Esophagus (tissue), 2 donors: Measurements from ENCODE around the gene DISC1. TPM values are rescaled to one million over a fixed set of nuclear protein-coding genes. Genes with fewer than 3 reads are reported as not detected.
"Not testable (repeated sequence)": the region's sequence is repeated elsewhere in the genome, so short reads cannot be mapped to it uniquely, and the experiment has no call there.

Source experiments
- H3K27ac ChIP-seq, 2 donors: one replicate each; pipeline ENCODE4 v1.5.1; 2013; ENCODE audit warnings: low read depth in 2 of 2, mild to moderate bottlenecking in 2 of 2, inconsistent platforms in 1 of 2, low read length in 1 of 2, moderate library complexity in 1 of 2
- H3K27me3 ChIP-seq, 2 donors: one replicate each; pipeline ENCODE4 v1.6.1; 2013; ENCODE audit warnings: low read length in 2 of 2, control low read depth in 1 of 2, mild to moderate bottlenecking in 1 of 2; ENCODE audit not compliant: insufficient read depth in 2 of 2, control insufficient read depth in 1 of 2
- H3K36me3 ChIP-seq, 2 donors: one replicate each; pipeline ENCODE4 v1.6.1; 2013; ENCODE audit warnings: low read length in 1 of 2; ENCODE audit not compliant: control insufficient read depth in 2 of 2, insufficient read depth in 2 of 2
- H3K4me1 ChIP-seq, 2 donors: one replicate each; pipeline ENCODE4 v1.6.1; 2013; ENCODE audit warnings: low read length in 1 of 2; ENCODE audit not compliant: control insufficient read depth in 2 of 2, insufficient read depth in 2 of 2
- H3K4me3 ChIP-seq, 2 donors: one replicate each; pipeline ENCODE4 v1.5.1; 2013; ENCODE audit warnings: low read length in 2 of 2, mild to moderate bottlenecking in 2 of 2, low read depth in 1 of 2, moderate library complexity in 1 of 2
- H3K9me3 ChIP-seq, 2 donors: one replicate each; pipeline ENCODE4 v1.6.1; 2013; ENCODE audit warnings: mild to moderate bottlenecking in 2 of 2, low read depth in 1 of 2, low read length in 1 of 2, moderate library complexity in 1 of 2; ENCODE audit not compliant: control insufficient read depth in 2 of 2, insufficient read depth in 1 of 2
- WGBS, 2 donors: extraction: QIAGEN DNeasy Blood & Tissue Kit; methylation state at CpG; one replicate each; pipeline ENCODE4 v1.1.7; 2013; 5-methylcytosine and 5-hydroxymethylcytosine counted together
- polyA plus RNA-seq, 2 donors: library from polyadenylated mRNA; stranded (reverse); fragments of 200-250 nt; gene quantifications; one replicate each; pipeline ENCODE4 v1.2.3, GENCODE V29; 2013
- donor health status: healthy with polysubstance abuse.
- donor health status: Bipolar disorder and iron deficiency.

DISC1 gene
- polyA plus RNA-seq, 2 donors = 0.41 to 0.79 TPM

GRCh38 chr1:231630558-231631205 lies 4.1 kb downstream of the DISC1 start:
- WGBS, 2 donors = 79% methylated on average over 10 of the region's 10 CpGs
- Histone ChIP-seq H3K4me1 (peaks cover 0 to 9% of the 10 kb centered on the region in 2 donors), H3K36me3 (no peaks in the 10 kb centered on the region), H3K4me3 (no peak overlapping the region), H3K27me3 (no peaks in the 10 kb centered on the region), H3K9me3 (no peaks in the 10 kb centered on the region), H3K27ac (no peak overlapping the region)

- no peak overlapping the region for H3K27ac ChIP-seq
- H3K4me3 ChIP-seq = no peak overlapping the region
- peaks cover 0 to 7% of the 10 kb centered on the region in 2 donors for H3K4me1 ChIP-seq
- no peaks in the 10 kb centered on the region for H3K9me3 ChIP-seq
- H3K27me3 ChIP-seq = no peaks in the 10 kb centered on the region
- 87 to 94% methylated on average over 4 of the region's 4 CpGs for WGBS, 2 donors
- H3K36me3 ChIP-seq = no peaks in the 10 kb centered on the region
Measured at GRCh38 chr1:231631717-231632116, 5.1 kb downstream of the DISC1 start.

GRCh38 chr1:231632119-231632518 lies 5.5 kb downstream of the DISC1 start:
- Histone ChIP-seq H3K9me3 (no peaks in the 10 kb centered on the region), H3K36me3 (no peaks in the 10 kb centered on the region), H3K4me3 (no peak overlapping the region), H3K27ac (no peak overlapping the region), H3K27me3 (no peaks in the 10 kb centered on the region), H3K4me1 (peaks cover 0 to 3% of the 10 kb centered on the region in 2 donors)
- 54 to 56% methylated on average over 3 of the region's 3 CpGs for whole genome bisulfite sequencing, 2 donors

GRCh38 chr1:231634323-231635013 lies 7.9 kb downstream of the DISC1 start:
- H3K27me3 ChIP-seq = no peaks in the 10 kb centered on the region
- no peaks in the 10 kb centered on the region for H3K4me1 ChIP-seq
- WGBS, 2 donors = 85 to 87% methylated on average over 6 of the region's 6 CpGs
- no peaks in the 10 kb centered on the region for H3K9me3 ChIP-seq
- no peak overlapping the region for H3K27ac ChIP-seq
- H3K4me3 ChIP-seq = no peak overlapping the region
- H3K36me3 ChIP-seq = no peaks in the 10 kb centered on the region

- Histone ChIP-seq H3K27ac (no peak overlapping the region), H3K4me3 (no peak overlapping the region), H3K9me3 (no peaks in the 10 kb centered on the region), H3K4me1 (no peaks in the 10 kb centered on the region), H3K27me3 (no peaks in the 10 kb centered on the region), H3K36me3 (no peaks in the 10 kb centered on the region)
- WGBS, 2 donors = 57 to 76% methylated on average over 4 of the region's 4 CpGs
Measured at GRCh38 chr1:231636157-231636556, 9.6 kb downstream of the DISC1 start.

GRCh38 chr1:231636922-231637321 lies 10.3 kb downstream of the DISC1 start:
- not testable (repeated sequence) for H3K27ac ChIP-seq, H3K36me3 ChIP-seq, H3K27me3 ChIP-seq, H3K4me1 ChIP-seq, H3K9me3 ChIP-seq, H3K4me3 ChIP-seq
- WGBS, 2 donors = 94 to 95% methylated on average over 2 of the region's 2 CpGs

GRCh38 chr1:231638647-231639046 lies 12.1 kb downstream of the DISC1 start:
- no peaks in the 10 kb centered on the region for H3K36me3 ChIP-seq
- WGBS, 2 donors = 76 to 88% methylated on average over 1 of the region's 1 CpG
- no peaks in the 10 kb centered on the region for H3K9me3 ChIP-seq
- no peak overlapping the region for H3K4me3 ChIP-seq
- no peaks in the 10 kb centered on the region for H3K27me3 ChIP-seq
- no peaks in the 10 kb centered on the region for H3K4me1 ChIP-seq
- no peak overlapping the region for H3K27ac ChIP-seq

- 55 to 71% methylated on average over 1 of the region's 1 CpG for WGBS, 2 donors
- Histone ChIP-seq H3K9me3 (no peaks in the 10 kb centered on the region), H3K36me3 (no peaks in the 10 kb centered on the region), H3K27me3 (no peaks in the 10 kb centered on the region), H3K4me3 (no peak overlapping the region), H3K27ac (no peak overlapping the region), H3K4me1 (no peaks in the 10 kb centered on the region)
Measured at GRCh38 chr1:231639819-231640218, 13.2 kb downstream of the DISC1 start.

- H3K27me3 ChIP-seq, H3K4me1 ChIP-seq, H3K9me3 ChIP-seq, H3K36me3 ChIP-seq, H3K27ac ChIP-seq, H3K4me3 ChIP-seq: not testable (repeated sequence)
- WGBS, 2 donors = 92 to 93% methylated on average over 9 of the region's 9 CpGs
Measured at GRCh38 chr1:231641444-231641843, 14.9 kb downstream of the DISC1 start.

GRCh38 chr1:231642061-231642460 lies 15.5 kb downstream of the DISC1 start:
- not testable (repeated sequence) for H3K27ac ChIP-seq, H3K4me3 ChIP-seq, H3K4me1 ChIP-seq, H3K36me3 ChIP-seq, H3K9me3 ChIP-seq, H3K27me3 ChIP-seq
- 97% methylated on average over 36 of the region's 36 CpGs for WGBS, 2 donors
